H1 (cell line): ENCODE data around the gene L3MBTL1. TPM values are rescaled to one million over a fixed set of nuclear protein-coding genes. Genes with fewer than 3 reads are reported as not detected.

Experiments used
- CBX5 ChIP-seq: fragments of 300-800, 300-1000 bp; sonication (generic); IDR thresholded peaks from 2 replicates; pipeline ENCODE4 v1.7.1; 2016; ENCODE audit warnings: antibody characterized with exemption, low read length, low read depth
- CHD2 ChIP-seq: IDR thresholded peaks from 2 replicates; pipeline ENCODE4 v1.6.1; 2012; ENCODE audit warnings: low read length, improper control_type of control experiment
- CHD7 ChIP-seq: fragments of 300-600 bp; sonication (generic); IDR thresholded peaks from 2 replicates; pipeline ENCODE4 v1.7.1; 2012; ENCODE audit warnings: low read length, moderate library complexity, mild to moderate bottlenecking, inconsistent platforms; ENCODE audit not compliant: insufficient replicate concordance
- E2F6 ChIP-seq: IDR thresholded peaks from 2 replicates; pipeline ENCODE4 v1.6.1; 2012; ENCODE audit warnings: inconsistent platforms
- JUN ChIP-seq: IDR thresholded peaks from 2 replicates; pipeline ENCODE4 v1.6.1; 2011; ENCODE audit warnings: low read depth, mild to moderate bottlenecking, improper control_type of control experiment, low read length
- SAP30 ChIP-seq: fragments of 300-600 bp; sonication (generic); IDR thresholded peaks from 2 replicates; pipeline ENCODE4 v1.7.1; 2012; ENCODE audit warnings: low read length, moderate library complexity, mild to moderate bottlenecking, inconsistent platforms; ENCODE audit not compliant: insufficient read depth, insufficient replicate concordance
- SIRT6 ChIP-seq: IDR thresholded peaks from one replicate; pipeline ENCODE4 v1.7.1; 2012; ENCODE audit warnings: low read length, inconsistent platforms
- YY1 ChIP-seq: IDR thresholded peaks from 2 replicates; pipeline ENCODE4 v1.6.1; 2011; ENCODE audit warnings: low read depth, mild to moderate bottlenecking, low read length
- polyA plus RNA-seq, 7 experiments: library from polyadenylated mRNA; depleted of rRNA in 3 of 7; stranded (reverse) in 5 of 7; unstranded in 2 of 7; fragments of >200 nt in 5 of 7; fragments of 200-250 nt in 2 of 7; gene quantifications; 1 replicate in 5 of 7; 2 replicates in 1 of 7; 4 replicates in 1 of 7; pipeline versions ENCODE4 v1.2.1 to v1.2.3, GENCODE V29; 2011 to 2013; ENCODE audit warnings: missing spikeins in 2 of 7, mixed read lengths in 2 of 7
- total RNA-seq: library from RNA; stranded (reverse); fragmentation: NEBNext Ultra II Directional; extraction: Animal tissue kit (Norgen Biotek cat#: 25700); gene quantifications from 2 replicates; pipeline ENCODE4 v1.2.1, GENCODE V29; 2021

The L3MBTL1 gene
- total and polyA plus RNA-seq, 2 of the 8 experiments (the other 6 are each of a cell fraction or from before 2014, with no cell fraction given) = 11.9 to 17.0 TPM

- TF ChIP-seq JUN = no peak
- no peak for TF ChIP-seq YY1
- no peak for TF ChIP-seq CHD2
- TF ChIP-seq CBX5 = no peak
- no peak for TF ChIP-seq CHD7
- no peak for TF ChIP-seq SAP30
- TF ChIP-seq E2F6 = no peak
- no peak for TF ChIP-seq SIRT6
- TF ChIP-seq, all 59 proteins: peak for 0
Observed at GRCh38 chr20:43544501-43544900, 37.0 kb downstream of the L3MBTL1 start (continued).
